Sciatic nerve (tissue), 2 donors: ENCODE data around the gene PRKAG2. TPM values are rescaled to one million over a fixed set of nuclear protein-coding genes. Genes with fewer than 3 reads are reported as not detected.
"Not testable (repeated sequence)": the region's sequence is repeated elsewhere in the genome, so short reads cannot be mapped to it uniquely, and the experiment has no call there.

ENCODE experiments used
- ATAC-seq: fragments of 200-7000 bp; cut with Tn5 transposase; one replicate; pipeline ENCODE4 v1.9.1; 2020; ENCODE audit warnings: mild to moderate bottlenecking, moderate library complexity
- DNase-seq: peaks from one replicate; pipeline ENCODE4 v3.0.0-alpha.2; 2020; ENCODE audit warnings: low spot score
- intact Hi-C: fragments of 100-400 bp; cut with DNase I; formaldehyde crosslinking; loops from one replicate; pipeline ENCODE4 v1.14.2; 2022
- total RNA-seq: library from RNA; stranded (reverse); fragmentation: NEBNext Ultra II Directional; extraction: Animal tissue kit (Norgen Biotek cat#: 25700); gene quantifications from one replicate; pipeline ENCODE4 v1.2.1, GENCODE V29; 2021
- donor health status: DM: no; HTN: no; CAD: no.
- donor health status: DM: no; HTN: no; CAD: no.

PRKAG2 gene
- total RNA-seq, 1 donor from 2014 or later = 31.5 TPM

DNA sequence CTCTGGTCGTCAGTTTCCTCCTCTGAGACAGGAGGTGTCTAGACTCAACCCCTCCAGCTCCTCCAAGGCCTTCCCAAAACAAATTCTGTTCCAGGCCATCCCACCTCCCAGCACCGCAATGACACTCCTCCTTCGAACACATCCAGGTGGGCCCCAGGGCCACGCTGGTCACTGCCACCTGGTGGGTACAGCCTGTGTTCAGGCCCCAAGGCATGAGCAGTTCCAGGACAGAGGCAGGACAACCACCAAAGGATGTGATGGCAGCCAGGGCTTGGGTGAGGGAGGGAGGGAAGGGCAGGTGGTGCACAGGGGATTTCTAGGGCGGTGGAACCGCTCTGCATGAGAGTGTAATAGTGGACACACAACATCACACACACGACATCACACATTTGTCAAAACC is 76.5 kb downstream of the PRKAG2 start:
- ATAC-seq (no peak), DNase-seq (no peak)
- intact Hi-C loops = no loop called here

DNA sequence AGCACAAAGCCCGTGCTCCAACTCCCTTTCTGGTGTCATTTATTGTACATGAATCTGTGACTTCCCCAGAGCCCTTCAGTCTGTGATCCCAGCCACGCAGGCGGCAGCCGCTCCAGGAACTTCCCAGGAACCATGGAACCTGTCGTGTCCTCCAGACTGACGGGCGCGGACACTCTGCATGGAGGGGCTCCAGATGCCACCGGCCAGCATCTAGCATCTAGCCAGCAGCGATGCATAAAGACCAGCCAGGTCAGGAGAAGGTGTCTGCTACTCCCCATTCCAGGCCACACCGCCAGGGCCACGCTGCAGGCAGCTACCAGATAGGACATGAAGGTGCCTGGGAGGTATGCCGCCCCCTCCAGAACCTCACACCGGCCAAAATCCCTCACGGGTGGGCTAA is 77.4 kb downstream of the PRKAG2 start:
- ATAC-seq = no peak
- no peak for DNase-seq
- intact Hi-C loops = no loop called here

GRCh38 chr7:151798851-151799448 is 78.0 kb downstream of the PRKAG2 start:
- DNase-seq (no peak), ATAC-seq (no peak)
- intact Hi-C loops = no loop called here

GRCh38 chr7:151797667-151798307 is 79.1 kb downstream of the PRKAG2 start:
- ATAC-seq = peak; percentile 90
- DNase-seq, intact Hi-C loops: not testable (repeated sequence)

DNA sequence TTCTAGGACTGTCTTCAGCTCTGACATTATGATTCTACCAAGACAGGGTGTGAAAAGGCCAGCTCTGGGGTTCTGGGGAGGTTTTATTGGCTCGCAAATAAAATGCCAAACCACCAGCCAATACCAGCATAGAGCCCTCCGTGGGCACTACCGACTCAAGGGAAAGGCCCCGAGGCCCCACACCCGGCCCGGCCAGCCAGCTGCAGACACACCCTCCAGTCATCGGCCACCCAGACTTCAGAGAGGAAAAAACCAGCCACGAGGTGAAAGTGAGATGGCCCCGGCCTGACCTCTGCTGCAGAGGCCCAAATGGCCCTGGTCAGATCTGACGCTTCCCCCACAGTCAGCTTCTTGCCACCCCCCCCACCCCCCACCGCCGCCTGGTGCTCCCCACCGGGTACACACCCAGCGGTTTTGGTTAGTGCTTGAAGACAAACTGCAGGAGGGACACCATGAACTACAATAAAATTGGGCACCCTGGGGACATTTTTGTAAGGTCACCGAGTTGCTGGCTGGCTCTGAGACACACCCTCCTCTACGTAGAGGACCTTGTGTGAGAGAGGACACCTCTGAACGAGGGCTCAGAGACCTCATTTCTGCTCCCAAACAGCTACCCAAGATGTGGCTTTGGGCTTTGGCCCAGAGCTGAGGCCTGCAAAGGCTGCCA is 79.9 kb downstream of the PRKAG2 start:
- DNase-seq (no peak), ATAC-seq (peak; percentile 47)
- intact Hi-C loops = no loop called here

- no peak for ATAC-seq
- no peak for DNase-seq
Measured at GRCh38 chr7:151796091-151796870, 80.6 kb downstream of the PRKAG2 start.

DNA sequence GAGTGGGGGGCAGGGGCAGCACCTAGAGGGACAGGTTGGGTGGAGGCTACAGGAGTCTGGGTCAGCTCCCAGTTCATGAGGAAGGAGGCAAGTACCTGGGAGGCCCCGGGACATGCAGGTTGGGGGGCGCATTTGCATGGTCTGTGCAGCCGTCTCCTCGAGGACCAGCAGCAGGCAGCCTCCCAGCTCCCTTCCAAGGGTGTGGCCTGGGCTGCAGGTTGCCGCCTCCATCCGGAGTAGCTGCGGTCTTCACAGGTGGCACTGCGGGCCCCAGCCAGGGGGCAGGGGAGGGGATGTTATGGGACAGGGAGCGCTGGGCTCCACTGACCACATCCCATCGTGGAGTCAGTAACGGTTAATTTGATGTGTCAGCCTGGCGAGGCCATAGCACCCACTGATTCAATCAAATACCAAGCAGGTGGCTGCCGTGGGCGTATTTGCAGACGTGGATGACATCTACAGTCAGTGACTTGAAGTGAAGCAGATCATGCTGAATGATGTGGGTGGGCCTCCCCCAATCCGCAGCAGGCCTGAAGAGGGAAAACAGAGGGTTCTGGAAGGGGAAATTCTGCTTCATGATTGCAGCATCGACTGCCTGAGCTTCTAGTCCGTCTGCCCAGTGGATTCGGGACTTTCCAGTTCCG is 81.6 kb downstream of the PRKAG2 start:
- no peak for ATAC-seq
- DNase-seq = no peak
- intact Hi-C loops = no loop called here

More at GRCh38 chr7:151796091-151796870, 80.6 kb downstream of the PRKAG2 start:
- intact Hi-C loops = no loop called here

DNA sequence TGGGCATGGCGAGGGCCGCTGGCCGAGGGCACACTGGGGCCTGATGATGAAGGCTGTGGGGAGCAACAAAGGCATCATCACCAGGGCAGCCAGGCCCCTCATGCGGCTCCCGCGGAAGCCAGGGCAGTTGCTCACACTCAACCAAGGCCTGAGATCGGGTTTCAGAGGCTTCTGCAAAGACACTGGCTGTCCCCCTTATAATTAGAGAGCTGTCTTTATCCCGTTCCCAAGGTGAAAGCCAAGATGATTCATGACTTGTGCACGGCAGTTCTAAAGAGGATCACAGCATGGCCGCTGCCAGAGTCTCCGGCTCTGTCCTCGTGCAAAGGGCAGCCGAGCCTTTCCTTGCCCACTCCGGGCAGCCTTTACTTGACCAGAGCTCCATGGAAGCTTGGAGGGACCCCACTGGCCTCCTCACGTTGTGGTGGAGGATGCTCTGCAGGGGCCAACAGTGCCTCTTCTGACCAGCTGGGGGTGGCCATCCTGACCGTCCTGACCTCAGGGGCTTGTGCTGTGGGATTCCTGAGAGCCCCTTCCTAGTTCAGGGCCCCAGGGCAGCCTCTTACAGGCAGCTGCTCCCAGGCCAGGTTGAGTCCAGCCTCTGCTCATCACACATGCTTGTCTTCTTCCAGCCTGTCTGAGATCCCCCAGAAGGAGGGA is 82.3 kb downstream of the PRKAG2 start:
- no peak for DNase-seq
- intact Hi-C loops = no loop called here

GRCh38 chr7:151793991-151794507 is 82.9 kb downstream of the PRKAG2 start:
- no peak for ATAC-seq
- DNase-seq = no peak
- intact Hi-C loops = no loop called here

More for the DNA sequence above, 82.3 kb downstream of the PRKAG2 start:
- no peak for ATAC-seq

DNA sequence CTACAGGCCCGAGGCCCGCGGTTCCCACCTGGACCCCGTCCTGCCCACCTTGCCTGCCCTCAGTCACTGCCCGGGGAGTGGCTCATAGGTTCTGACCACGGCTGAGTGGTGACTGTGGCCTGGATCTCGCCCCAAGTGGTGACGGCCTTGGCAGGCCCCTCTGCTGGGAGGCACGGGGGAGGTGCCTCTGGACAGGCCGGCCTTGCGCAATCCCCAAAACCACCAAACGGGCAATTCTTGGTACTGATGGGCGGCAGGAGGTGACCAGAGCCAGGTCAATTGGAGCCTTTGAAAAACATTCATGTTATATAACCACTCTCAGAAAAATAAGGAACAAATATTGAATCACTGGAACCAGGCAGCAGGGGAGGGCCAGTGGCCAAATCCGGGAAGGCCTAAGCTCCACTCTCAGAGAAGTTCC is 83.4 kb downstream of the PRKAG2 start:
- intact Hi-C loops = no loop called here
- no peak for DNase-seq
- peak; percentile 63 for ATAC-seq

GRCh38 chr7:151792636-151793035 is 84.3 kb downstream of the PRKAG2 start:
- intact Hi-C loops = no loop called here
- no peak for DNase-seq
- no peak for ATAC-seq

DNA sequence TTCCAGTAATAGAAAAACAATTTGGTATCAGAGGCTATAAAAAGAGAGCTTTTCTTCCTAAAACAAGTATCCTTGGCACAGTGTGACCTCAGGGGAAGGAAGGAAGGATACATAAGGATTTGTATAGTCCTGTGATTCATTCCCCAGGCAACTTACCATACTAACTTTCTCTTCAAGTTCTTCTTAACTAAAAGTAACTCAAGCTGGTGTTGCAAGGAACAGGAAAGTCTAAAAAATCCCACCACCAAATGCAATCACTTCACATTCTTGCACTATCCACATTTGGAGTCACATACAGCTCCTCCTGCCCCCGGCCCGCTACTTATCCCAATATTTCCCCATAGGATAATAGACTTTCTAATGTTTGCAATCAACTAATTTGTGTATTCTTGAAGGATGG is 84.8 kb downstream of the PRKAG2 start:
- intact Hi-C loops = no loop called here
- no peak for ATAC-seq
- no peak for DNase-seq

- intact Hi-C loops = no loop called here
- DNase-seq (no peak), ATAC-seq (no peak)
Measured at GRCh38 chr7:151790830-151791620, 85.9 kb downstream of the PRKAG2 start.

DNA sequence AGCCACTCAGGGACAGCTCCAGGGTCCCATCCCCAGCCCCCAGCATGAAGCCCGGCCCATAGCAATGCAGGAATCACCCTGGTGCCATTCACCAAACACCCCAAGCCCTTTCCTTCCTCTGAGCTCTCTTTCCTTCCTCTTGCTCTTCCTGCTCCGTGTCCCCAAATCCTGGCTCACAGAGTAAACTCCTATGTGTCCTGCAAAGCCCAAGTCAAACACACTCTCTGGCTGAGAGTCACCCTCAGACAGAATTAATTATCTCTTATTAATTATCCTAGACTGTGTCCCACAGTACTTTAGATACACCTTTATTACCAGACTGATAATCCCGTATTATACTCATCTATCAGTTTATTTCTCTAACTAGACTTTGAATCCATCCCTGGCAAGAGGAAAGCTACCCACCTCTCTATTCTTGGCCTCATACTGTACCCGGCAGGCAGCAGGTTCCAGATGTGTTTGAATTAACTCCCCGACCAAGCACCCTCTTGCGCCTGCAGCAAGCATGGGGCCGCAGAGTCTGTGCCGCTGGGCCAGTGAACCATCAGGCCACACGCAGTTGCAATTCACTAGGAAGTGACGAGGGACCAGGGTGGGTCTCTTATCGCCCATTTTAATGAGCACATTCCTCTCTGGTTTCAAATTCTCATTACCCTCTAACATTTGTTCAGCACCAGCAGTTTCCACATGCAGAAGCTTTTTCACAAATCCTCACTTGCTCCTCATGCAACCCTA is 86.7 kb downstream of the PRKAG2 start:
- intact Hi-C loops = no loop called here
- ATAC-seq (no peak), DNase-seq (no peak)

DNA sequence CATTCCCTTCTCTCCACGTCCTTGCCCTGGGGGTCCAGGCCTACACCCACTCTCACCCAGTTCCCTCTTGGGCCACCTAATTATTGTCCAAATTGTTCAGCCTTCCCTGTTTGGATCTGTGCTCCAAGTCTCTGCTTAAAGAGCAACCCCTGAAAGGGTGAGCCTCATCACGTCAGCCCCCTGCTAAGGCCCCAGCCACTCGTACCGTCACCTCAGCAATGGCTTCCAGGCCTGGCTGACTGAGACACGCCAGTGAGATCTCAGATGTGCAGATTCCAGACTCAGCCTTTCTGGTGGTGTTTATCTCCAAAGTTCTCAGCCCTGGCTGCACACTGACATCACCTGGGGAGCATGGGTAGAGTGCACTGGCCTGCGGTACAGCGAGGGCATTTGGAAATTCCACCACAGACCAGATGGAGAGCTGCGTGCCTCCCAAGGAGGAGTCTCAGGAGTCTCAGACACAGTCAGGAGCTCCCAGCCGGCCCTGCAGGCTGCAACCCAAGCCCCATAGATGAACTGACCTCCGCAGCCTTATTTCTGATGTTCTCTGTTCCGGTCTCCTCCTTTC is 87.5 kb downstream of the PRKAG2 start:
- intact Hi-C loops = loop anchor here (10.0 kb wide), 1 partner anchor 145 kb away; no protein-coding TSS in a partner anchor
- no peak for ATAC-seq
- no peak for DNase-seq

GRCh38 chr7:151787348-151787747 is 89.6 kb downstream of the PRKAG2 start:
- intact Hi-C loops = loop anchor here (10.0 kb wide), 1 partner anchor 147 kb away; no protein-coding TSS in a partner anchor
- DNase-seq (no peak), ATAC-seq (no peak)

DNA sequence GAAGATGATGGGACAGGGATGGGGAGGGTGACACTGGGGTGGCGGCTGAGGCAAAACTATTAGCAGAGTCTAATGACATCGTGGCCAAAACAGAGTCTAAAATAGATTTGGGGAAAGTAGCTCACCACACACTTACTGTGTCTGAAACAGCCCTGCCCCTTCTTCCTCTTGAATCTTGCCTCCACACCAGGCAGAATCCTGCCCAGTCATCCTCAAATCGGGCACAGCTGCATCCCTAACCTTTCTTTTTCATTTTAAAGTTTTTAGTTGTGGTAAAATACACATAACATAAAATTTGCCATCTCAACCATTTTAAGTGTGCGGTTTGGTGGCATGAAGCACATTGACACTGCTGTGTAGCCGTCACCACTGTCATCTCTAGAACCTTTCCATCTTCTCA is 90.0 kb downstream of the PRKAG2 start:
- ATAC-seq = no peak
- no peak for DNase-seq
- intact Hi-C loops = loop anchor here (10.0 kb wide), 1 partner anchor 148 kb away; no protein-coding TSS in a partner anchor
